ENCODE measurements around the gene LAGE3.

The LAGE3 gene

DNA sequence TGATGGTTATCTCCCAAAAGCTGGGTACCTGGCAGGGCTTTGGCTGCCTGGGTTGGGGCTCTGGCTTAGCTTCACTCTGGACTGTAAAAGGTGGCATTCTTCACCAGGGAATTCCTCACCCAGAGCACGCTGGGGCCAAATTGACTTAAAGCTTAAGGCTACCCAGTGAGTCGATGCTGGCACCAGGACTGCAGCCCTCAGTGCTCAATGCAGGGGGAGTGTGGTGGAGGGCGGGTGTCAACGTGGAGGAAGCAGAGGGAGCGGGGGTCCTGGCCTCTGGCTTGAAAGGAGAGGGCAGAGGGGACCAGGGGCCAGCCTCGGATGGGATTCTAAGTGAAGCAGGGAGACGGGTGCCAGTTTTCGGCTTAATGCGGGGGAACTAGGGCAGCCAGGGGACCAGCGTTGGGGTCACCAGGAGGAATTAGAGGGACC is 35.6 kb downstream of the LAGE3 start:
- DNase-seq, result peak in 2 of 42 donors; percentile 25 to 43
- intact Hi-C loops (cut with DNase I), result no loop called here

DNA sequence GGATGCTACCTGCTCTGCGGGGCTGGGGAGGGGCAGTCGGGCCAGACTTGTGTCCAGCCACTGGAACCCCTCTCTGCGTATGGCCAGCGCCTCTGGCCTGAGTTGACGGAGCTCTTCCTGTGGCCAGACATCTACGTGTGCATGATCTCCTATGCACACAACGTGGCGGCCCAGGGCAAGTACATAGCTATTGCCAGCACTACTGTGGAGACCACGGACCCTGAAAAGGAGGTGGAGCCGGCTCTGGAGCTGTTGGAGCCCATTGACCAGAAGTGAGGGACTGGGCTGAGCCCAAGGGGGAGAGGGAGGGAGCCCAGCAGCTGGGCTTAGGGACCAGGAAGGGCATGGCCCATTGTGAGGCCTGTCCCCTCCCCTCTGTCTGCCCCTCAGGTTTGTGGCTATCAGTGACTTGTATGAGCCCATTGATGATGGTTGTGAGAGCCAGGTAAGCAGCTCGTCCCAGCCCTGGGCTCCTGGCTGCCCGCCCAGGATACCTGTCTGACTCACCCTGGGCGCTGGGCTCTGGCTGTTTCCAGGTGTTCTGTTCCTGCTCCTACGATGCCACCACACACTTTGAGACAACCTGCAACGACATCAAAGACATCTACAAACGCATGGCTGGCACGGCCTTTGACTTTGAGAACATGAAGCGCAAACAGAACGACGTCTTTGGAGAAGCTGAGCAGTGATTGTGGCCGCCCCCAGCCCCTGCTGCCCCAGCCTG is 36.9 kb downstream of the LAGE3 start:
- intact Hi-C loops (cut with DNase I), result no loop called here
- DNase-seq, result no peak

DNA sequence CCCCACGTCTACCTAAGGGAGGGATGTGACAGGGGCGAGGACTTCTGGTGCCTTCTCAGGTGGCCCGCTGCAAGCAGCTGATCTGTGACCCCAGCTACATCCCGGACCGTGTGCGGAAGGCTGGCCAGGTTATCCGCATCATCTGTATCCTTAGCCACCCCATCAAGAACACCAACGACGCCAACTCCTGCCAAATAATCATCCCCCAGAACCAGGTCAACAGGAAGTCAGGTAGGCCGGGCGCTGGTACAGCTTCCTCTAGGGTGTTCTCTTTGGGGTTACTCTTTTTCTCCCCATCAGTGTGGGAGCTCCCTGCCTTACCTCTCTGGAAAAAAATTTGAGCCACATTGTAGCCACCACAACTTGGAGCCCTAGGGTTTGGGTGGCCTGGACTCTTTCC is 37.5 kb downstream of the LAGE3 start:
- intact Hi-C loops (cut with DNase I), result no loop called here
- no peak for DNase-seq

DNA sequence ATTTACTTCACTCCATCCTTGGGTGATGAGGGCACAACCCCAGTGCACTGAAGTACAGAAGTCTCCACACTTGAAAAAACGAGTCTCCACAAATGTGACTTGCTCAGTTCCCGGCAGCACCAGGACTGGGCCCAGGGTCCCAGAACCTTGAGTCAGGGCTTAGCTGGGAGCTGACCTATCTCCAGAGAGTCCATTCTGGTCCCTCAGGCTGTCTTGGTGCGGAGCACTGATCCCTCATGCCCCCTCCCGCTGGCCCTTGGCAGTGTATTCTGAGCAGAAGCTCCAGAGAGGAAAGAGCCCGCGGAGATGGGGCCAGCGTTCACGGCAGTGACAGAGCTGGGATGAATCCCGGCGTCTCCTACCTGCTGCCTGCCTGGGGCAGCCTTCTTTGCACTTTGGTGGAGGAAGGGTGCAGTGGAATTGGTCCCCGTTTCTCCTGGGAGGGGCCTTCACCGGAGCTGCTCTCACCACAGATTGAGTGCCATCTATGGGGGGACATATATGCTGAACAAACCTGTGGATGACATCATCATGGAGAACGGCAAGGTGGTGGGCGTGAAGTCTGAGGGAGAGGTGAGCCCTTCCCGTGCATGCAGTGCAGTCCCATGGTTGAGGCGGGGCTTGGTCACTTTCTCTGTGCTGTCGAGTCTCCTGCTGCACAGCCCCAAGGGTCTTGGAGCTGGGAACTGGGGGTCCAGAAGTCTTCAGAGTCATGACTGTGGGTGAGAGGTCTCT is 38.3 kb downstream of the LAGE3 start:
- peak in 7 of 42 donors; percentile 30 to 59 (median 41) for DNase-seq
- intact Hi-C loops (cut with DNase I), result no loop called here

DNA sequence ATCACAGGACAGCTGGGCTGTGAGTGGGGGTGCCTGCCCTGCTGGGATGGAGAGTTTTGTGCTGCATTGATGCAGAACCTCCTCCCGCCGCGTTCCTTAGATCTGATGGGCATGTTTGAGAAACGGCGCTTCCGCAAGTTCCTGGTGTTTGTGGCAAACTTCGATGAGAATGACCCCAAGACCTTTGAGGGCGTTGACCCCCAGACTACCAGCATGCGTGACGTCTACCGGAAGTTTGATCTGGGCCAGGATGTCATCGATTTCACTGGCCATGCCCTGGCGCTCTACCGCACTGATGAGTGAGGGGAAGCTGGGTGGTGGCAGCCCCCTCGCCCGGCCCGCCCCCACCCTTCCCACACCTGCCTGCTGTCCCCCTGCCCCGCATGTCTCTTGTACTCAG is 39.2 kb downstream of the LAGE3 start:
- no peak for DNase-seq
- intact Hi-C loops (cut with DNase I), result no loop called here

DNA sequence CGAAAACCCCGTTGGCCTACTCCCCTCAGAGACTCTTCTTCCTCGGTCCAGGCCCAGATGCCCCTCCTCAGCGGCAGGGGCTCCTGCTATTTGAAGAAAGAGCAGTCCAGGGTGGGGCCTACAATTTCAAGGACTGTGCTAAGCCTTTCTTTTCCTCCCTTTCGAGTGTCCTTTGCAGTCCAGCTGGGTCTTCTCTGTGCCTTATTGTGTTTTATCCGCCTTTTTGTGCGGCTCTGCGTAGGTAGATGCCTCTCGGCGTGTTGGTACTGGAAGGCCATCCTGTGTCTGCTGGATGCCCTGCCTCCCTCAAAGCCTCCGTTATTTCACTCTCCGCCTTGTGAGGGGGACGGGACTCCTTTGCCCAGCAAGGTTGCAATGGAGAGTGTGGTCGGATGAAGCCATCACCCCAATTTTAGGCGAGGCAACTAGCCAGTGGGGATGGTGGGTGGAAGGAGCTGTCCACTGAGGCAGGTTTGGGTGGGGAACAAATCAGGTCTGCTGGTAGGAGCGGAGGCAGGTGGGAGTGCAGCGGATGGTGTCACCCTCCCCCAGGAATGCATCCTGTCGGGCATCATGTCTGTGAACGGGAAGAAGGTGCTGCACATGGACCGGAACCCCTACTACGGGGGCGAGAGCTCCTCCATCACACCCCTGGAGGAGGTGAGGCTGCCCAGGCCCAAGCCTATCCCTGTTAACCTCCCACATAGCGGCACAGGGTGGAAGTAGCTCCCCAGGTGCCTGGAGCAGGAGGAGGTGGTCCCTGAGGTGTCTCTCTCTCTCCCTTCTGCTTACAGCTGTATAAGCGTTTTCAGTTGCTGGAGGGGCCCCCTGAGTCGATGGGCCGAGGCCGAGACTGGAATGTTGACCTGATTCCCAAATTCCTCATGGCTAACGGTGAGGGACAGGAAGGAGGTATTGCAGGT is 40.8 kb downstream of the LAGE3 start:
- intact Hi-C loops (cut with DNase I), result no loop called here
- DNase-seq, result no peak

DNA sequence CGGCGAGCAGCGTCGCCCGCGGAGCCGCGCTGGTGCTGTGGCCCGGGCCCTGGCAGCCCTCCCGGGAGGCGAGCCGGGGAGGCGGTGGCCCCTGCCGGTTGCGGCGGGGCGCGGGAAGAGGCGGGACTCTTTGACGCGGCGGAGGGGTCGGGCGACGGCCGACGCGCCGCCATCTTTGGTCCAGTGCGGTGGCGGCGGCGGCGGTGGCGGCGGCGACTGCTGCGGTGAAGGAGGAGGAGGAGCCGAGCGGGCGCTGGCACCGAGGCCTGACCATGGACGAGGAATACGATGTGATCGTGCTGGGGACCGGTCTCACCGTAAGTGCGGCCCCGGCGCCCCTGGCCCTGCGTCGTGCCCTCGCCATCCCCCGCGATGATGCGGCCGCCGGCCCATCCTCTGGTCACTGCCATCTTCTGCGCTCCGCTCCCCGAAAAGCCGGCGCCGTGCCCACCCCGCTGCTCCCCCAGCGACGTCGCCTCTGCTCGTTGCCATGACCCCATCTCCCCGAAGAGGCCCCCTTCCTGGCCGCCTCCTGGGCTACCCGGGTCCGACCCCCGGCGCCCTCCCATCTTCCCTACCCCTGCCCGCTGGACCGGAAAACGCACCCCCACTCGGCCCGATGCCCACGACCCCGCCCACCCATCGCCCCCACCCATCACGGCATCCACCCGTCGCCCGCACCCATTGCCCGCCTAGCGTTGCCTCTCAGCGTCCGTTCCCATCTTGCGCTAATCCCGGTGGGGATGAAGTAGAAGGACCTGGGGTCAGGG is 41.9 kb downstream of the LAGE3 start, which contains the start of gene GDI1:
GDI1 (plus strand) TSS at position 172 of the 770 bp plus-strand sequence; CDS start at position 273, 101 bp downstream.
- peak in 29 of 42 donors; percentile 29 to 77 (median 54) for DNase-seq
- intact Hi-C loops (cut with DNase I), result no loop called here

DNA sequence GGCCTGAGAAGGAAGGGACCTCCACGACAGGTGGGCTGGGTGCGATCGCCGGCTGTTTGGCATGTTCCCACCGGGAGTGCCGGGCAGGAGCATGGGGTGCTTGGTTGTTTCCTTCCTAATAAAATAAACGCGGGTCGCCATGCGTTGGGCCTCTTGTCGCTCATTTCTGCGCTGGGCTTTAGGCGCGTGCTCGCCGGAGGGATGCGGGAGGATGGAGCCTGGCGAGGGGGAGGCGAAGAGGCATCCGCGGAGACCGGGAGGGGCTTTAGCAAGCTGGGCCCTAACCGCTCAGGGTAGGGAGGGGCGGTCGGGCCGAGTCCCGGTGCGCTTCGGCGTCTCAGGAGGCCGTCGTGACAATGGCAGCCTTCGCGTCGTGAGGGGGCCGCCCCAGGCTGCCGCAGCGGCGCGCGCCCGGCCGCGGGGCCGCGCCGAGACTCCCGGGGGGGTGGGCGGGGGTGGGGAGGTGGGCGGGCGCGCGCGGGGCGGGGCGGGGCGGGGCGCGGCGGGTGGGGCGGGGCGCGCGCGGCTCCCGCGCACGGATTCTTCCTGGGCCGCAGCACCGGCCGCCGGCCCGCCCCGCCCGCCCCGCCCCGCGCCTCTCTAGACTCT is 42.6 kb downstream of the LAGE3 start:
- intact Hi-C loops (cut with DNase I), result no loop called here

DNA sequence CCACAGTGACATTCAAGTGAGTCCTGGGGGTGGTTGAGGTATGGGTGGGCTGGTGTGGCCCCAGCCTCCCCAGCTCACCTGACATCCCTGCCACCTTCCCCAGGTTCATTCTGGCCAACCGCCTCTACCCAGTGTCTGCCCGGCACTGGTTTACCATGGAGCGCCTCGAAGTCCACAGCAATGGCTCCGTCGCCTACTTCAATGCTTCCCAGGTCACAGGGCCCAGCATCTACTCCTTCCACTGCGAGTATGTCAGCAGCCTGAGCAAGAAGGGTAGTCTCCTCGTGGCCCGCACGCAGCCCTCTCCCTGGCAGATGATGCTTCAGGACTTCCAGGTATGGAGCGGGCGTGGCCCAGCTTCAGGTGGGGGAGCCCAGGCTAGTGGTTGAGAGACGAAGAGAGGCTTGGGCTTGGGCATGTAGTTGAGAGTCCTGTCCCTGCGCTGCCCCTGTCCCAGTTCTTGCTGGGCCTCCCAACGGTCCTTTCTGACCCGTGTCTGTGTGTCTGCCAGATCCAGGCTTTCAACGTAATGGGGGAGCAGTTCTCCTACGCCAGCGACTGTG is 43.8 kb downstream of the LAGE3 start:
- intact Hi-C loops (cut with DNase I), result no loop called here

More for the DNA sequence above, 42.6 kb downstream of the LAGE3 start:
- peak in 21 of 42 donors; percentile 14 to 63 (median 47) for DNase-seq

DNA sequence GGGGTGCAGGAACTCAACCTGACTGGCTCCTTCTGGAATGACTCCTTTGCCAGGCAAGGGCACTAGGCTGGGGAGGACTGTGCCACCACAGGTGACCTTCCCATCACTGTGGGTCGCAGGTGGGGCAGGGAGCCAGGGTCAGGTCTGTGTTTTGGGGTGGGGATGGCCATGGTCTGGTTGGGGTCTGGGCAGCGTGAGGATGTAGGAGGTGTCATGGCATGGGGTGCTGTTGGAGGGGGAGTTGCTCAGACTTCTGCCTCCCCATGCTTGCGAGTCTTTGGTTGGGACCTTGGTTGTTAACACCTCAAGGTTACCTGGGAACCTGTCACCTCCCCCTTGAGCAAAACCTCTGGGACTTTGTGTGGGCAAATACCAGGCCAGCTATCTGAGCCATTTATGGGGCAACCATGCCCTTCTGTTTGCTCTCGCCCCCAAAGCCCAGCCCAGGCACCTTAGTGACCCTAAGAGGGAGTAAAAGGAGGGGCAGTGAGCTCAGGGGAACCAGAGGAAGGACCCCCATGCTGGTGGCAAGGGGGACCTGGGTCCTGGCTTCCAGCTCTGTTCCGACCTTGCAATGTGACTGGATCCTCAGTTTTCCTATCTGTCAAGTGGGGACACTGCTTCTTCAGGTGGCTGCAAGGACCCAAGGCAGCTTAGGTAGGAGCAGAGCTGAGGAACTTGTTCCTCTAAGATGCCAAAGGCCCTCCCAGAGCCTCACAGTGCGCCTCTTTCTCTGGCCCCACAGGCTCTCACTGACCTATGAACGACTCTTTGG is 44.5 kb downstream of the LAGE3 start:
- intact Hi-C loops (cut with DNase I), result no loop called here
- no peak for DNase-seq

More for the DNA sequence above, 43.8 kb downstream of the LAGE3 start:
- no peak for DNase-seq

DNA sequence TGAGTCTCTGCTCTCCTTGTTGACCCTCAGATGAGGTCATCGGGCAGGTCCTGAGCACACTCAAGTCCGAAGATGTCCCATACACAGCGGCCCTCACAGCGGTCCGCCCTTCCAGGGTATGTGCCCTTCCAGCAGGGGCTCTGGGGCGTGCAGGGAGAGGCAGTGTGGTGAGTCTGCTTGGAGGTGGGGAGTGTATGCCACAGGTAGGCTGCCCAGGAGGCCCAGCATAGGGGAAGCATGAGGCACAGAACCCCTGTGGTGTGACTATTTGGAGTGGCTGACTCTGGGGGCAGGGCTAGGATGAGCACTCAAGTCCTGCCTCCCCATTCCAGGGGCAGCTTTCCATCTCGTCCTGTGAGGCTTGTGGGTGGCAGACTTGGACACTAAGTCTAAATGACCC is 45.5 kb downstream of the LAGE3 start:
- intact Hi-C loops (cut with DNase I), result no loop called here
- DNase-seq, result no peak

DNA sequence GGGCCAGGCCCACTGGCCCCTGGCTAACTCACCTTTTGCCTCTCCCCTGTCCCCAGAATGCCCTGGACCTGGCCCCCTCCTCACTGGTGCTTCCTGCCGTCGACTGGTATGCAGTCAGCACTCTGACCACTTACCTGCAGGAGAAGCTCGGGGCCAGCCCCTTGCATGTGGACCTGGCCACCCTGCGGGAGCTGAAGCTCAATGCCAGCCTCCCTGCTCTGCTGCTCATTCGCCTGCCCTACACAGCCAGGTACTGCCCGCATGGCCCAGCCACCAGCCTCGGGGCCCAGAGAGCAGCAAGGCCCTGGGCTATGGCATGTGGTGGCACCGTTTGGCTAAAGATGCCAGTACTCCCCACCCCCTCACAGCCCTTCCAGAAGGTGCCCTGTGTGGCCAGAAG is 46.9 kb downstream of the LAGE3 start:
- DNase-seq, result no peak
- intact Hi-C loops (cut with DNase I), result no loop called here

DNA sequence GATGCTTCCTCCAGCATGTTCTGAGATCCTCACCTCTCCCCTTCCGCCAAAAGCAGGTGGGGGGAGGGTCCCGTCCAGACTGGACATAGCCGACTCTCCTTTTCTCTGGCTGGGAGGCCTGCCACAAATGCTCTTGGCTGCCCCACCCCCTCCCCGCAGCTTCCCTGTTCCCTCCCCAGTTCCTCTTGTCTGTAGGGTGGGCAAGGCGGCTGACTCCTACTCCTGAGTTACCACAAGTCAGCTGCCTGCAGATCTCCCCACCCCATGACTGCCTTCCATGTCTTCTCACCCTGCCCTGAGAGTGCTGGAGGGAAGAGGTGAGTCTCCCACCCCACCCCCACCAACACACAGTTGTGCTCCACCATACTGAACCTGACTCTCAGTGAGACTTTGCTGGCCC is 47.7 kb downstream of the LAGE3 start:
- intact Hi-C loops (cut with DNase I), result no loop called here
- DNase-seq, result peak in 6 of 42 donors; percentile 8 to 50 (median 23)

DNA sequence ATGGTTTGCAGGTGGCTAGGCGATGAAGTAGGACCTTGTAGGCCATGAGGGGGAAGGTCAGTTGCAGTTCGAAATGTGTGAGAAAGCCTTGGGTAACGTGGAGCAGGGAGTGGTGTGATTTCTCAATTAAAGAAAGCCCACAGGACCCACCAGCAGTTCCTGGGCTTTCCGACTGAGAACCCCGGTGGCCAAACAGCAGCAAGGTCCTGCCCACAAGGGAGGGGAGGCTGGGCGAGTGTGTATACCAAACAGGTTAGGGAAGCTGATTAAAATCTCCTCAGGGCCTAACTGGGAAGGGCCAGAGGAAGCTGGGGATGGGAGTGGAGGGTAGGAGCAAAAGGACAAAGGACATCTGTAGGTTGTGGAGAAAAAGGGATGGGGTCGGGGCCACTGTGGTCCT is 48.2 kb downstream of the LAGE3 start:
- intact Hi-C loops (cut with DNase I), result no loop called here

DNA sequence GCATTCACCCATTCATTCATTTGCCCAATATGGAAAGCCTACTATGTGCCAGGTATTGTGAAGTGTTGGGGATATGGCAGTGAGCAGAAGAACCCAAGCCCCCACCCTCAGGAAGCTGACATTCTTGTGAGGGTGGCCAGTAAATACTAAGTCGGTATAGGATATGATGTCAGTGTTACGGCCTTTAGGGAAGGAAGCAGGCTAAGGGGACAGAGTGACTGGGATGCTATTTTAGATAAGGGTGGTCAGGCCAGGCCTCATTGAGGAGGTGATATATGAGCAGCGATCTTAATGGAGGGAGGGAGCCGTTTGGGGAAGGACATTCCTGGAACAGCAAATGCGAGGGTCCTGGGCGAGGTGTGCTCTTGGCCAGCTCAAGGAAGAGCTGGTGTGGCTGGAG is 48.6 kb downstream of the LAGE3 start:
- intact Hi-C loops (cut with DNase I), result no loop called here
- DNase-seq, result no peak

More for the DNA sequence above, 48.2 kb downstream of the LAGE3 start:
- no peak for DNase-seq

DNA sequence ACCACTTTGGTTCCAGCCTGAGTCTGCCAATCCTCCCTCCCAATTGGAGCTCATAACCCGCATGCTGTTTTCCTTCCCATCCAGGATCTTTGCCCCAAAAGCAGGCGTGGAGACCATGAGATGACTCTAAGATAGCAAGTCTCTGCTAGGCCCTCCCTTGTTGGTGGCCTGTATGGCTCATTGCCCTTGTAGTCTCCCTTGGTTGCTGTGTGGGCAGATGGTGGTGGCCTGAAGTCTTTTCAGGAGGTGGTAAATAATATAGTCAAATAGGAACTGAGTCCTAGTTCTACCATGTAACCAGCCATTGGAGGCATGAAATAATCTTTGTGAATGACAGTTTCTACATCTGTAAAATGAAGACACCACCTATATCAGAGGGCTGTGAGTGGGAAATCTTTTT is 49.4 kb downstream of the LAGE3 start:
- DNase-seq, result no peak
- intact Hi-C loops (cut with DNase I), result no loop called here
